ENCODE data around the gene CALM1.

DNA sequence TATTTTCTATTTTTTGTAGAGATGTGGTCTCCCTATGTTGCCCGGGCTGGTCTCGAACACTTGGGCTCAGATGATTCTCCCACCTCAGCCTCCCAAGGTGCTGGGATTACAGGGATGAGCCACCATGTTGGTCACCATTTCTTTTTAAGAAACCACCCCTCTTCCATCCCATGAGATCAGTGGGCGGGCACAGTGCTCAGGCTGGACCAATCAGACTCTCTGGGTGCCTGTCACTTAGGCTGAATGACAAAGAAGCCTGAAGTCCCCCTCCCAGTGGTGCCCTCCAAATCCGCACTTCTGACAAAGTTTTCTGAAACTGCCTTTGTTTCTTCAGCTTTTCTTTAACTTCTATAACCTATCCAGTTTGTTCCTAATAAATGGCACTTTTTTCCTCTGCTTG is 48.2 kb downstream of the CALM1 start:
- TF ChIP-seq POLR2AphosphoS5 (IDR thresholded peaks at IDR 0.05; ENCODE audit: low read depth, low read length): no peak
- TF ChIP-seq, protein P1, sequence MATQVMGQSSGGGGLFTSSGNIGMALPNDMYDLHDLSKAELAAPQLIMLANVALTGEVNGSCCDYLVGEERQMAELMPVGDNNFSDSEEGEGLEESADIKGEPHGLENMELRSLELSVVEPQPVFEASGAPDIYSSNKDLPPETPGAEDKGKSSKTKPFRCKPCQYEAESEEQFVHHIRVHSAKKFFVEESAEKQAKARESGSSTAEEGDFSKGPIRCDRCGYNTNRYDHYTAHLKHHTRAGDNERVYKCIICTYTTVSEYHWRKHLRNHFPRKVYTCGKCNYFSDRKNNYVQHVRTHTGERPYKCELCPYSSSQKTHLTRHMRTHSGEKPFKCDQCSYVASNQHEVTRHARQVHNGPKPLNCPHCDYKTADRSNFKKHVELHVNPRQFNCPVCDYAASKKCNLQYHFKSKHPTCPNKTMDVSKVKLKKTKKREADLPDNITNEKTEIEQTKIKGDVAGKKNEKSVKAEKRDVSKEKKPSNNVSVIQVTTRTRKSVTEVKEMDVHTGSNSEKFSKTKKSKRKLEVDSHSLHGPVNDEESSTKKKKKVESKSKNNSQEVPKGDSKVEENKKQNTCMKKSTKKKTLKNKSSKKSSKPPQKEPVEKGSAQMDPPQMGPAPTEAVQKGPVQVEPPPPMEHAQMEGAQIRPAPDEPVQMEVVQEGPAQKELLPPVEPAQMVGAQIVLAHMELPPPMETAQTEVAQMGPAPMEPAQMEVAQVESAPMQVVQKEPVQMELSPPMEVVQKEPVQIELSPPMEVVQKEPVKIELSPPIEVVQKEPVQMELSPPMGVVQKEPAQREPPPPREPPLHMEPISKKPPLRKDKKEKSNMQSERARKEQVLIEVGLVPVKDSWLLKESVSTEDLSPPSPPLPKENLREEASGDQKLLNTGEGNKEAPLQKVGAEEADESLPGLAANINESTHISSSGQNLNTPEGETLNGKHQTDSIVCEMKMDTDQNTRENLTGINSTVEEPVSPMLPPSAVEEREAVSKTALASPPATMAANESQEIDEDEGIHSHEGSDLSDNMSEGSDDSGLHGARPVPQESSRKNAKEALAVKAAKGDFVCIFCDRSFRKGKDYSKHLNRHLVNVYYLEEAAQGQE (IDR thresholded peaks at IDR 0.05; ENCODE audit: insufficient read depth in 1 of 2, low read depth in 2 of 2, low read length in 2 of 2): no peak
- no peak for TF ChIP-seq TAF1 (IDR thresholded peaks at IDR 0.05; ENCODE audit: borderline replicate concordance, insufficient read depth, low read length)
- TF ChIP-seq SIN3A (IDR thresholded peaks at IDR 0.05; ENCODE audit: borderline replicate concordance, insufficient read depth, low read length): no peak
- no peak for TF ChIP-seq FOXP2 (optimal IDR thresholded peaks at IDR 0.05; ENCODE audit: borderline replicate concordance, extremely low read depth, extremely low read length, insufficient read depth)
